AG08395 (cell line): ENCODE results near the gene MEX3C.

Experiments
- DNase-seq: peaks from one replicate; pipeline ENCODE4 v3.0.0; 2012; ENCODE audit warnings: mixed read lengths, low spot score

Gene MEX3C

GRCh38 chr18:51191128-51191717, 6.3 kb downstream of the MEX3C start:
- DNase-seq: no peak

GRCh38 chr18:51190000-51190399, 7.5 kb downstream of the MEX3C start:
- DNase-seq: no peak

GRCh38 chr18:51188024-51188701, 9.3 kb downstream of the MEX3C start:
- no peak for DNase-seq

GRCh38 chr18:51185075-51185474, 12.4 kb downstream of the MEX3C start:
- DNase-seq: no peak

DNA sequence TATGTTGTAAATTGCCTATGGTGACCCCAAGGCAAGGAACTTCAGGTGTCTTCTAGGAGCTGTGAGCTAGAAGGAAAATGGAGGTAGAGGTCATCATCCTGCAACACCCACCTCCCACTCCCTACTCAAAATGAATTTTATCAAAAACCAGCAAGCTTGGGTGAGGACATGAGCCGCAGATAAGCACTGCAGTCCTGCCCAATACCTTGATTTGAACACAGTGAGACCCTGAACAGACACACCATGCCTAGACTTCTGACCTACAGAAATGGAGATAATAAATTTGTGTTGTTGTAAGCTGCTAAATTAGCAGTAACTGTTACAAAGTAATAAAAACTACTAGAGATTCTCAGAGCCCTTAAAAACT, 13.4 kb downstream of the MEX3C start:
- DNase-seq: no peak

GRCh38 chr18:51183372-51184090, 13.9 kb downstream of the MEX3C start:
- DNase-seq: no peak

DNA sequence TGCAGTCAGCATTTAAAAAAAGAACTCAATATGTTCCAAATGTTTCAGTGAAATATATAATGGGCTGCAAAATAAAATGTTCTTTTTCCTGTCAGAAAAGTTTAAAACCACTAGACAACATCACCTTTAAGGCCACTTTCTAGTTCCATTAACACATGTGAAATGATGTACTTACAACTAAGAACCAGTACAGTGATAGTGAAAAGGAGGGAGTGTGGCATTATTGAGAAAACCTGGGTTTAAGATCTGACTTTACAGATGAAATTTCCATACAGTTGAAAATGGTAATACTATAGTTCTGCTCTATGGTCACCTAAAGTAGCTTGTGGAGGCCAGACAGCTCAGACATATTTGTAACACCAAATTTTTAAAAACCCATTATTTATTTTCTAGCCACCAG, 14.7 kb downstream of the MEX3C start:
- DNase-seq: no peak

DNA sequence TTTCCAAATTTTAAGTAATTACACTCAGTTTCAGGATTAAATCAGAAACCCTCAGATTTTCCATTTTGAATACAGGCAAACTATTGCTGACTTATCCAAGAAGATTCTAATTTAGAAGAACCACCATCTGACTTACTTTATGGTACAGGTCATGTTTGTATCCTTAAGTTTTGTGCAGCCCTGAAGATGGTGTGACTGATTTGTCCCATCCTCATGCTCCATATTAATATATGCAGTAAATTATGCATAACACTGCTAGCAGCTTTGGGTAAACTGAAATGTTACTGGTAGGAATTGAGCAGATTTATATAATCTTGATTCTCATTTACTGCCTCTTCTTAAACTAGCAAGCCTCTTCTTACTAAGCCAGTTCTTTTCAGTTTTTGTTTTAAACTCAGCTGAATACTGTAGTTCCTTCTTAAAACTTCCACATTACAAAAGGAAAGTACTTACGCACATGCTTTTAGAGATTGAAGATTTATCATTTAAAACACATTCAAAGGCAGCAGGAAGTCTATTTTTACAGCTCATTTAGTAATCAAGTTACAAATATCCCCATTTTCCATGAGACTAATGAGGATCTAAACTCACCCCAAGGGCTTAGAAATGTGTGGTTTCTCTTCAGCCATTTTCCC, 25.7 kb downstream of the MEX3C start:
- DNase-seq: no peak

GRCh38 chr18:51171223-51171622, 26.3 kb downstream of the MEX3C start:
- no peak for DNase-seq

- no peak for DNase-seq
Observed at GRCh38 chr18:51170664-51171063, 26.8 kb downstream of the MEX3C start.

DNA sequence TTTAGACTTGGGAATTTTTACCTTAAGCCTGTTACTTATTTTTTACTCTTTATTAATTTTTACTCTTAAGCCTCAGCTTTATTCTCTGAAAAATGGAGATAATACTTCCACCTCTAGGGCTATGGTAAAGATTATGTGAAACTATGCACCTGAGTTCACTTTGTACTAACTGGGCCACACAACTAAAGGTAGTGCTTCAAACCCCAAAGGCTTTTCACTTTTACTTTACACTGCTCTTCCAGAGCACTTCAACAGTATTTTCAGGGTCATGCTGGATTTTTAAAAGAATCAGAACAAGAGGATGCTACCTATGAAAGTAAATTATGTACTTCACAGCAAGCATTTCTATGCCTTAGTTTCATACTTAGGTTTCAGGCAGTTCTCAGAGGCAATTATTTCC, 27.8 kb downstream of the MEX3C start:
- DNase-seq: no peak

DNA sequence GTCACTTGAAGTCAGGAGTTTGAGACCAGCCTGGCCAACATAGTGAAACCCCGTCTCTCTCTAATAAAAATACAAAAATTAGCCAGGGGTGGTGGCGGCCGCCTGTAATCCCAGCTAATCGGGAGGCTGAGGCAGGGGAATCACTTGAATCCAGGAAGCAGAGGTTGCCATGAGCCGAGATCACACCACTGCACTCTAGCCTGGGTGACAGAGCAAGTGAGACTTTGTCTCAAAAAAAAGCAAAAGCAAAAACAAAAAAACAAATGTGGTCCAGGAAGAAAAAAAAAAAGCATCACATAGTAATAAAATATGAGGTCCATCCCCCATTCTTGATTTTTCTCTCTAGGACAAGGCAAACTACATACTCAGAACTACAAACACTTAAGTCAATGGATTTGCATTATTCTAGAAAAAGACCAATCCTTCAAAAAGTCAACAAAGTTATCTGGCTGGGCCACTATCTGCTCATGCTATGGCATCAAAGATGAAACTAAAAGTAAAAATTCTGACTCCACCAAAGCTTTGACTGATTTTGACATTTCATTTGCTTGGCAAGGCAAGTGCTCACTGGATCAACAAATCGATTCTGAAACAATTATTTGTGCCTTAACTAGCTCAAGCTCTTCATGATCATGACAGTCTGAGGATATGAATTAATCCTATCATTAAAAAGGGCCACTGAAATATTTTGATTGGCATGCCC, 28.4 kb downstream of the MEX3C start:
- no peak for DNase-seq

GRCh38 chr18:51168026-51168742, 29.3 kb downstream of the MEX3C start:
- no peak for DNase-seq

GRCh38 chr18:51165296-51165695, 32.2 kb downstream of the MEX3C start:
- no peak for DNase-seq

DNA sequence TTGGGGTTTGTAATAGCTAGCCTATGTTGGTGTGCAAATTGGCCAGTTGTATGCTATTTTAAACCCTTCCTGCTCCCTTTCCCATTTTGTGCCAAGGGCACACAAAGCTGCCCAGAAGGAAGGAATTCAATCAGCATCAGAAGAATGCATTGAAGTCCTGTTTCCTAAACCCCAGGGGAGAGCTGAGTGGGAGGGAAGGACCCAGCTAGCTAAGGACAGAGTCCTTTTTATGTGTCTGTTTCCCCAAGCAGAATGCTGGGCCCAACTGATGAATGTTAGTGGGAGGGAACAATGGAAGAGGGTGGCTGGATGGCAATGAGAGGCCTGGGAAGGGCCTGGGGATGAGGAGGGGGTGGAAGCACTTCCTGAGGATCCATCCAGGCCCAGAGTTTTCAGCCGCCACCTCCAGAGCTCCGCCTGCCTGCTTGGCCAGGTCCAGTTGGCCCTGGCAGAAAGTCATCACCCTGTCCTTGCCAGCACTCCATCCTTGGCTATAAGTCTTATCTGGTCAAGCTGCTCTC, 32.7 kb downstream of the MEX3C start:
- DNase-seq: no peak

DNA sequence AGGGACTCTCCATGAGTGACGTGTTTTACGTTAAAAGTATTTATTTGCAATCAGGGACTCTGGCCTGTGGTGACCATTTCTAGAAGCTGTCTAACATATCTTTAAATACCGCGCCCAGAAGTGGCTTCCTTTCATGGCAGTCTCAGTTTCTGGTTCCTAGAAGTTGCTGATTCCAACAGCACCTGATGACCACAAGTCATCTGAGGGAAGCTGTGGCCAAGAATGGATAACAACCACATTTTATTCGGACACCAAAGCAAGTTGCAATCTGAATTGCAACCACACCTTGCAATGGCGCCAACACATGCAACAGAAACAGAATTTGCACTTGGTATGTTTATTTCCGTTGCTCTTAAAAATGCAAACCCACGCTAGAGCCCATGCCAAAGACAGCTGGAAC, 33.1 kb downstream of the MEX3C start:
- DNase-seq: no peak

GRCh38 chr18:51163543-51163942, 33.9 kb downstream of the MEX3C start:
- DNase-seq: no peak

DNA sequence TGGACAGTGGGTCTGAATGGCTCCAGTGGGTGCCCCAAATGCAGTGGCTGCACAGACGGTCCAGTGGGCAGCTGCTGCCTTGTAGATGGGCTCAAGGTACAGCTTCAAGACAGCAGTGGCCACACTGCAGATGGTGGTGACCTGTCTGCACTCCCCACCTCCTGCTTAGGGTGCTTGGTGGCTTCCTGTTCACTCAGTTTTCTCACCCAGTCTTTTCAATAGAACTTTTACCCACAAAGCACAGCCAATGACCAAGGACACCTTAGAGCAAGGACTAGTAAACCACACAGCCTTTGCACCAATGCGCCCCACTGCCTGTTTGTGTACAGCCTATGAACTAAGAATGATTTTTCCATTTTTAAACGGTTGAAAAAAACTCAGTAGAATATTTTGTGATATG, 34.9 kb downstream of the MEX3C start:
- no peak for DNase-seq

DNA sequence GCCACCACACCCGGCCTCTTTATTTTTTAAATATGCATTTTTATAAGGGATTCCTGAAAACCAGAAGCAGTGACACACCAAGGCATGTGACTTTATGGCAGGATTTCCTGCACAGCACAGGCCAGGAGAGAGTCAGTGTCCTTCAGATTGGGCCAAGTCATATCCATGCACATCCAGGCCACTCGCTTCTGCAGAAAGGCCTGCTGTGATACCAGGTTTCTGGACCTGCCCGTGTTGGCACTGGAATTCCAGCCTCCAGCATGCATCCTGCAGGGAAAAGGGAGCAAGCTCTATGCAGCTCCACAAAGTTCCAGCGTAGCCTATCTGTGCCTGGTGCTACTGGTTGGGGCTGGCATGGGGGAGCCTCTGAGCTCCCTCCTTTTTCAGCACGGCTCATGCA, 36.8 kb downstream of the MEX3C start:
- no peak for DNase-seq

DNA sequence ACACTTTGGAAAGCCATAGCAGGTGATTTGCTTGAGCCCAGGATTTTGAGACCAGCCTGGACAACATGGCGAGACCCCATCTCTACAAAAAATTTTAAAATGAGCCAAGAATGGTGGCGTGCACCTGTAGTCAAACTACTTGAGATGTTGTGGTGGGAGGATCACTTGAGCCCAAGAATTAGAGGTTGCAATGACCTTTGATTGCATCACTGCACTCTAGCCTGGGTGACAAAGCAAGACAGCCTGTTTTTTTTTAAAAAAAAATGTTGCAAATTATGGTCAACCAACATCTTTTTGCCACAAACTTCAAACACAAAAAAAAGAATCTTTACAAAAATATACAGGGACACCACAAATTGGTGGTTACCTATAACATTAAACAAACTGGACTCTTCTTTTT, 40.3 kb downstream of the MEX3C start:
- no peak for DNase-seq

GRCh38 chr18:51154431-51155063, 42.9 kb downstream of the MEX3C start:
- no peak for DNase-seq
